Stimulated activated CD4-positive, alpha-beta T cell treated with anti-CD3 and anti-CD28 coated beads, Interleukin-1b, Interleukin-23, amount 100 ng/mL, for 4 hours (primary cell): ENCODE results near the gene CSNK1D.

ENCODE experiments used
- DNase-seq, 2 donors: peaks; one replicate each; pipeline ENCODE4 v3.0.0-alpha.2; 2020; ENCODE audit warnings: low read depth in 2 of 2

The CSNK1D gene

DNA sequence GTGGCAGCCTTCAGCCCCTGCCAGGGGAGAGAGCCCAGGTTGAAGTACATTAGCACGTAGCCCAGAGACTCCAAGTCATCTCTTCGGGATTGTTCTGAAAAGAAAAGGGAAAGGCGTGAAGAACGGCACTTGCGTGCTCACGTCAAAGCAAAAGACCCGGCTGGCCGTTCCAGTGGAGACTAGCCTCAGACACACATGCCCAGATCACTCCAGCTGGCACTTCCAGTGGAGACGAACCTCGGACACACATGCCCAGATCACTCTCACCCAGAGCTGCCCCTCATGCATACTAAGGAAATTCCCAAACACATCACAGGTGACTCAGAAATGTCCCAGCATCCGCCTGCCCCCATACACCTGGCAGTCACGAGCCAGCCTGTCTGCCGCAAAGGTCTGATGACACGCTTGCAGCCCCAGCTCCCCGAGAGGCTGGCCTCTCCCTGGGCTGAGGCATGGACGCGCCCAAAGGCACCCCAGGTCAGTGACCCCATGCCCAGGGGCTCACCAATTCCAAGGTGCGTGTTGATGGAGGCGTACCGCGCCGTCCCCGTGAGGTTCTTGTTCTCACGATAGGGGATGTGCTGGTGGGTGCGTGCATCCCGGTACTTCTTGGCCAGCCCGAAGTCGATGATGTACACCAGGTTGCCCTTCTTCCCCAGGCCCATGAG is 20.9 kb downstream of the CSNK1D start:
- DNase-seq = no peak

DNA sequence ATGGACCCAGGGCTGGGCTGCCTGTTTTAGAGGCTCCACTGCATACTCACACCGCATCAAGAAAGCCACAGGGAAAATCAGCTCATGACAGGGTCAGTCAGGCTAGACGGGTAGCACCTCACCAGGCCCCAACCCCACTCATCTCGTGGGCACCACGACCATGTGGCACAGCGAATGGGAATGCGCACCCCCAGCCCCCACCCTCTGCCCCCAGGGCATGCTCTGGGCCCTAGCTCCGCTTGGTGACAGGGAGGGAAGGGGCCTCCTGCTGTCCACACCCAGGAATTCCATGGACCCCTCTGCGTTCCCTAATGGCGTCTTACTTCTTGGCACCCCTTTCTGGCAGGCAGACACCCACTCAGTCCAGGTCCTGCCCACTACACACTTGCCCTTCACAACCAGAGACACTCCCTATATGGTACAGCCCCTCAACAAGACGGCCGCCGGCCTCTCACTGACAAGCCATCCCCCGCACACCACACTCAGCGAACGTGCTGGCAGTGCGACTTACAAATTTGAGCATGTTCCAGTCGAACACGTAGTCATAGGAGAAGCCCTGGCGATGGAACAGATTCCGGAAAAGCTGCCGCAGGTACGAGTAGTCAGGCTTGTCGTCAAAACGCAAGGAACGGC is 22.5 kb downstream of the CSNK1D start:
- no peak for DNase-seq

DNA sequence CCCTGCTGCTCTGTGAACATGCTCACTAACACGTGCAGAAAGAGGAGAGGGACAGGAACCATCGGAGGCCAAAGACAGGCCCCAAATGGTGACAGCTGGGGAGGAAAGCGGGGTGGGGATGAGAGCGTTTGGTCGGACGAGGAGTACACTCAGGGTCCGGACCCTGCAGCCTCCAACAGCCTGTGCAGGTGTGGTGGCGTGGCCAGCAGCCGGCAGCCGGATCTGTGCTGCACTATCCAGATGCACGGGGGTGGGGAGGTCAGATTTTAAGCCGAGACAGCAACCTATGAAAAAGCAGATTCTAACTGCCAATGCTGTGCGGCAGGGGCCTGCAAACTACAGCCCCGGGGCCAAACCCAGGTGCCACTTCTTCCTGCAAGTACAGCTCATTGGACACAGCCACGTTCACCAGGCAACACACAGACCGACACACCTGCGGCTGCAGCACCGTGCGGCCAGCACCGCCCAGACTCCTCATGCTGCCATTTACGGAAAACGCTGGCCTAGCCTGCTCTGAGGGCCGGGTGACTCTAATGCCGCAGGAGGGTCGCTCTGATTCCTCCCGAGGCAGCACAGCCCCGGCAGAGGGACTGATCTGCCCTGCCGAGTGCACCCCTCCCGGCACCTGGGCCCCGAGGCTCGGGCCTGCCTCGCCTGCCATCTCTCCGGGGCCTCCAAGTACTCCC is 23.5 kb downstream of the CSNK1D start:
- no peak for DNase-seq

DNA sequence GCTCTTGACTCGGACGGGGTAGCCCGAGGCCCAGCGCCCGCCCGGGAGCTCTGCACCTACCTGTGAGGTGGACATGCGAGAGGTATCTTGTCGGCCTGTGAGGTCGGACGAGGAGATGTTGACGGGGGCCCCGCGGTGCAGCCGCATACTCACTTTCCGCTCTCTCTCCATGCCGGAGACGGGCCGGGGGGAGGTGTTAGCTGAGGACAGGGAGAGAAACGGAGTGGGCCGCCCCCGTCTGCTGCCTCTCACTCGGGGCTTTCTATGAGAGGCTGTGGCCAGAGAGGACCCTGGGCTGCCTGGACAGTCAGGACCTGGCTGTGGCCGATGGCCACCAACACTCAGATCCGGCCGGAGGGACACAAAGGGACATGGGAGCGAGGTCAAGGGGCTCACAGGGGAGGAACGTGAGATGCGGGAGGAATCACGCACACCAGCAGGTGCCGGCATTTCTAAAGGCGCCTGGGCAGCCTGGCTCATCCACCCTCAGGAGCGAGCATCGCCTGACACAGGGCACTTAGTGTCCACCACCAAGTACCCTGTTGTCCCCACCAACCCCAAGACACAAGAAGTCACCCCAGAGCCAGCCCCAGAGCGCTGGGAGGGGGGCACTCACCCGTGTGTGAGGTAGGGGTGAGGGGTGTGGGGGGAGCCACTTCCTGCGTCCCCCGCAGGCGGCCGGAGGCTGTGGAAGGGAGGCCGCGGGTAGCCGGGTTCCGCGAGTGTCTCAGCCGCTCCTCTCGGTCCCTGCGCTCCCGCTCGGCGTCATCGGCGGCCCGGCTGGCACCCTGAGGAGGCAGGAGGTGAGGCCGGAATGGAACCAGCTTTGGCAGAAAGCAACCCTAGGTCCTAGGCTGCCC is 24.5 kb downstream of the CSNK1D start:
- DNase-seq = no peak

DNA sequence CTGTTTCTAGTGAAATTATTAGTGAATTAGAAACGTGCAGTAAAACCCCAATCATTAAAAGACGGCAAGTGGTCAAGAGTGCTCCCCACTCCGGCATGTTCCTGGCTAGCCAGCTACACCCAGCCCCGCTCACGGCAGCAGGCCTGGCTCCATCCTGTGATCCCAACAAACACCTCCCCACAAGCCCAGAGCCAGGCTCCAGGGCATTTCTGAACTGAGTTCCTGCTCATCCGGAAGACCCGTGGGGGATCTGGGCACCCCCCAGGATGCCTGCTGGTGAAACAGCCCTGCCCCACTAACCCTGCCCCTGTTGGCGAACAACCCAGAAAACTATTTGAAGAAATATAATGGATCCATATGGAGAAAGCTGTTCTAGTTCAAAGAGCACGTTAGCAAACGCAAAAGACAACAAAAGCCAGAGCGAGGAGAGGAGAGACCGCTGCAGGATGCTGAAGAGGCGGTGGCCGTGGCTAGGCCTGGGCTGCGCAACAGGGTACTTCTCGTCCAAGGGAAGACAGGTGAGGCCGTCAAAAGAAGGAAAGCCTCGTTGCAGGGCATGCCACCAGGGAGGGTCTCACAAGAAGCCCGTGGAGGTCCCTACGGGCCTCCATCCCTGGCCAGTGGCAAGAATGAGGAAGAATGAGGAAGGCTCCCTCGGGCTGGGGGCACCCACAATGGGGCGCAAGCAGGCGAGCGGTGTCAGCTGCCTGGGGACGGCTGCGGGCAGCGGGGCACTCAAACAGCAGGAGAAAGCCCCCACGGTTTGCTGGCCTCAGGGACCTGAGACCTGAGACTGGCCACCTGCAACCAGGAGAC is 25.4 kb downstream of the CSNK1D start:
- no peak for DNase-seq

DNA sequence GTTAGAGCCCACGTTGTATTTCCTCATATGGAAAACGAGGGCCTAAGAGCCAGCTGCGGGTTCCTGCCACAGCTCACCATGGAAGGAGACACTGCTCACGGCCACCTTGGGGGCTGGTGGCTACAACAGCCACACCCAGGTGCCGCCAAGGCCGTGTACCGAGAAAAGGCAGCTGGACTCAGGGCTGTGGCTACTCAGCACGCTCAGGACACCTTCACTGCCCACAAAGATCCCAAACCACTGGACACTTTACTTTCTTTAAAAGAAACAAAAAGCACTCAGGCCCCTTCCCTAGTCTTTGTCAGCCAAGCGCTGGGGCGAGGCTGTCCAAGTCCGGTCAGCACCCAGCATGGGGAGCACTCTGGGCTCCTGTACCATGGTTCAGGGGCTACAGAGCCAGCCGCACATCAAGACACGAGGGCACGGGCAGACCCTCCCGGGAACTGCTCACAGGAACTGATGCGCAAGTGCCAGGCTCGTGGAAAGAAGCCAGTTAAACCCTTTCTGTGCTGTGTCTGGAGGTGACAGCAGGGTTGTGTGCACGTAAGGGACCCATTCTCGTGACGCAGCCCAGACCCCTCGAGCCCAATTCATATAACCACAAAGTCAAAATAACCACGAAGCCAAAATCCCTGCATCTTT is 26.2 kb downstream of the CSNK1D start:
- no peak for DNase-seq

DNA sequence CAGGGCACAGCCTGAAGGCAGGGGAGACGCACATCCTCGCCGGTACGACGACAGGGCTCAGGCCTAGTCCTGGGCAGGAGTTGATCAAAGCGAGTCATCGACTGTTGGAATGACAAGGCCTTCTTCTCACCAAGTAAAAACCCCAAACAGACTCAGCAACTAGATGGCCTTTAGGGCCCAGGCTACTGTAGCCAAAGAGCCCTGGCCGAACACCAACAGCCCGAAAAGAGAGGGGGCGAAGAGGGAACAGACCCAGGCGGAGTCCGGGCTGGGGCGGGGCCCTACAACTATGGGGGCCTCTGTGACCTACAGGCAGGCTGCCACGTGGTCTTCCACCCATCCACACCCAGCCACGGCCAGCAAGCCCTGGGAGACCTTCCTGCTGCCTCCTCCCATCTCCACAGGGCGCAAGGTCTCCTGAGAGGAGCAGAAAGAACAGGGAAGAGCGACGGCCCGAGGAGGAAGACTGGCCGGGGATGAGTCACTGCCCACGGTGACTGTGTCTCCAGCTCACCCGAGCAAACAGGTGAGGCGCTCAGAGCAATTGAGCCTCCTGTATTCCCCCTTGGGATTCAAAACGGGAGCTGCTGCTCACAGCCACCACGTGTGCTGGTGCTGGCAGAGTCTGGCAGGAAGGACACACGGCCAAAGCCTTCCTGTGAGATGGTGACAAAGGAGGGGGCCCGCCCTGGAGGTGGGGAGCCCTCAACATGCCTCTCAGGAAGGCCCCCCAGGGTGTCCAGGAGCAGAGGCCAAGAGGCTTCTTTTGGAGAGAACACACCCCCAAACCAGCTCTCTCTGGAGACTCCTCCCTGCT is 26.9 kb downstream of the CSNK1D start:
- no peak for DNase-seq

DNA sequence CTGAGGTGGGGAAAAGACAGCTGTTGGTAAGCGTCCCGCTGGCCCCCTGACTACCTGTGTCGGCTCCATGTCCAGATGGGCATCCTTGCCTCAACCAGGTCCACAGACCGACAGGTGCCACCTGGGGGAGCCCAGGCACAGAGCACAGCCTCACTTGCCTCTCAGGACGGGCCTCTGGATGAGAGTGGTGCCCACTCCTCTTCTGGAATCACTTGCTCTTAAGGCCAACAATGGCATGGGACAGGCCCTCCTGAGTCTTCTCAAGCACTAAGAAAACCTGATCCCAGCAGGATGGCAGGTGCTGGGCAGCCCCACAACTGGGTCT is 27.5 kb downstream of the CSNK1D start:
- DNase-seq = no peak

DNA sequence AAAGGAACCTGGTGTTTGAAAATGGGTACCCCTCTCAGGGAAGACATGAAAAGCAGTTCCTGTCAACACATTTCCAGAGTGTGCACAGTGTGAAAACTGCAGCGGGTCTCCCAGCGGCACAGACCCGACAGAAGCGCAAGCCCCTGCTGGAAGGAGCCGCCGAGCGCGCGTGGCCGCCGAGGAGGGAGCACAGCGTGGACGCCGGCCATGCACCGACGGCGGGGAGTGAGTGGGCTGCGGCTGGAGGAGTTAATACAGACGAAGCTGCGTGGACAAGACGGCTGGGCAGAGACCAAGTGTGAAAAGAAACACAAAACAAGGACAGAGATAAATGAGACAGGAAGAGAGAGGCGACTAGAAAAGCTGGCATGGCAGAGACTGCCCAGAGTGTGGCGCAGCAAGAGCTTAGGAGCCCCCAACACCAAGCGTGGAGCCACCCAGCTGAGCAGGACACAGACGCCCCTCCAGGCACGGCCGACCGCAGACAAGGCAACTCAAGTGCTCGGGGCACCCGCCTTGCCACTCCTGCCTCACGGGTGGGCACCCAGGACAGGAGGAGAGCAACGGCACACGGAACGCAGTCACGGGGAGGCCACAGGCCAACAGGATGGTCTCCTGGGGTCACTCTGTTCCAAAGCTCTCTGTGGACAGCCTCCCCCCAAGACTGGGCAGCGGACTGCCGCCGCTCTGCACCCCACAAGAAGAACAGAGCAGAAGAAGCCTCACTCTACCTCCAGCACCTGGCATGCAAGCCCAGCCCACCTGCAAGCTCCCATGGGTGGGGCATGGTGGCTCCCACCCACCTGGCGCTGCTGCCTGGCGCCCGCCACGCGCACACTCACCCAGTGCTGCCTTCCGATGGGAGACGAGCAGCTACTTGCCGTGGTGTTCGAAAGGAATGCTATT is 28.1 kb downstream of the CSNK1D start:
- no peak for DNase-seq

DNA sequence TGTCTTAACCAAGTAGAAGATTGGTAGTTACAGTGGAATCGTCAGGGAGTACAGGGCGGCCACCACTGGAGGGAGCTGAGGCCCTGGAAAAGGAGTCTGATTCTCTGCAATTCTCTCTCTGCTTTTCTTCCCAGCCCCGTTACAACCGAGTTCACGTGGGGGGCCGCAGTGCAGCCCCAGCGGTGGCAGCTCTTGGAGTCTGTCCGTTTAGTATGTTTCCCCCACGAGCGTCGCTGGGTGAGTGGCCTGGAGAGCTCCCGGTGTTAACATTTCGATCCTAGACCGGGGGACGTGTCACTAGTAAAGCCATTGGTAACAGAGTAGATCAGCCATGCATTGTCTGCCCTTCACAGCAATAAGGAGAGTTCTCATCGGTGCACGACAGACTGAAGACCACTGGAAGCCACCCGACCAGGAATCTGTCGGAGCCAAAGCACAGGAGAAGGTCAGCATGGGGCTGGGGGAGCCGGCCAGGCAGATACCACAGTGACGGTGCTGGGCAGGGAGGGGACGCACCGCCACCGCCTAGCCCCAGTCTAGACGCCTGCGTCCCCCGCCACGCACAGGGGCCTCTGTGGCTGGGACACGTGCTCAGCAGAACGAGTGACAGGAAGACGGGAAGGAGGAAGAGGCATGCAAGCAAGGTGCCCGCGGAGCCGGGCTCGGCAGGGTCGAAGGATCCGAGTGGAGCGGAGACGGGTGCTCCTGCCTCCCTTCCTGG is 28.9 kb downstream of the CSNK1D start:
- no peak for DNase-seq

DNA sequence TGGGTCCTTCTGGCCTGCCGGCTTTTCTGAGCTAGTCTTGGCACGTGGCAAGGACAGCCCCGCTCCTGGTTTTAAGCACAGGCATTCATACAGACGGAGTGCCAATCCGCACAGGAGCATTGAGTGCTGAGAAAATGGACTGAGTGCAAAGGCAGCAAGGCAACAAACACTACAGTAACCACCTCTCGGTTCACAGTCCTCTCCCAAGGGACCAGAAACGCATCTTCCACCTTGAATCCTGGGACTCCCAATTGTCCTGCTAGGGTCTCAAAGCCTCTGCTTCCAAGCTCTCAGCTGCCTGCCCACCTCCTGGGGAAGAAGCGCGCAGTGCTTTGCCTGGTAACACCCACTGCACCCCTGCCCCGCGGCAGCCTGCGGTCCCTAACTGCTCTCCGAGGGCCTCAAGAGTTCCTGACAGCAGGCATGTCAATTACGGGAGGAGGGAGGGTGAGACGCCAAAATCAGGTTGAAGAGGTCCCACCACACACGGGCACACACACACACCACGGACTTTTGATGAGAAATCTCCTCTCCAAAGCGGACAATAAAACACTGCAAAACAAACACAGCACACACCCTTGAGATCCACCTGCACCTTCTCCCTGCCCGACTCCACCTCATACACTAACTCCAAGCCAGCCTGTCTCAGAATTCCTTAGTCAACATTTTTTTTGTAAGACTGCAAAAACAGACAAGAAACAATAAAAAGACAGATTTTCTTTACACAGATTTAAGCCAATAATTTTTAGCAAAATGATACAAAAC is 29.7 kb downstream of the CSNK1D start:
- DNase-seq = no peak

DNA sequence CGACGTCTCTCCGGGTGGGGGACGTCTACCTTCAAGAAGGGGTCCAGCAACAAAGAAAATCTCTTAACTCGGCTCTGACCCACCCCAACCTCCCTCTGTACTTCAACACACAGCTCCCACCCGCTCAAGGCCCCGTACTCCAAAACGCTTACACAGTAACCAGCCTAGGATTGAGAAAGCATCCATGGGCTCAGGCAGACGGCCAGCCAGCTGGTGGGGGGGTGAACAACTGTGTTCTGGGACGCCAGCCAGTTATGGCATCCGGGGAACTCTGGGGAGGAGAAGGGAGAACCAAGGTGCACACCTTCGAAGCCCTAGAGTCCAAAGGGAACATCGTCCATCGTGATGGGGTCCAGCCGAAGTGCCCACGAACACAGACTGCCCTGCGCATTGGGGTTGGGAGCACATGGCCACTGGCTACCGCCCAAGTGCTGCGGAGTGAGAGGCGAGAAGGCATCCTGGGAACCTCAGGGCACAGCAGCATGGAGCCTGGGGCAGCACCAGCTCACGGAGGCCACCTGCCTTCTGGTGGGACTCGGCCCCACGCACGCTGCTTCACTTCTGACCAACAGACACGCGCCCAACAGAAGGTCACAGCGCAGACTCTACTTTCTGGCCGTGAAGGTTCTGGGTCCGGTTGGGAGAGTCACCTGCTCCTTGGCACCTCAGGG is 30.4 kb downstream of the CSNK1D start:
- no peak for DNase-seq

DNA sequence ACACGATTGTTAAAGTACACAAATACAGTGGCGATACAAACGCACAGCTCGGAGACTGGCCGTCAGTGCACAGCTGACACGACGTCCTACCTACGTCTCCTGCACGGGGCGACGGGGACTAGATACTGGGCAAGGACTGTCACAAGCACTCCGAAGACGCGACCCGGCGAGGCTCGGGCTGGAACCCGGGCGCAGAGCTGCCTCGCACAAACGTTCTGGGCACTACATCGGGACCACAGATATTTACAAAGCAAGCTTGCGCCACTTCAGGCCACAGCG is 30.9 kb downstream of the CSNK1D start:
- no peak for DNase-seq

DNA sequence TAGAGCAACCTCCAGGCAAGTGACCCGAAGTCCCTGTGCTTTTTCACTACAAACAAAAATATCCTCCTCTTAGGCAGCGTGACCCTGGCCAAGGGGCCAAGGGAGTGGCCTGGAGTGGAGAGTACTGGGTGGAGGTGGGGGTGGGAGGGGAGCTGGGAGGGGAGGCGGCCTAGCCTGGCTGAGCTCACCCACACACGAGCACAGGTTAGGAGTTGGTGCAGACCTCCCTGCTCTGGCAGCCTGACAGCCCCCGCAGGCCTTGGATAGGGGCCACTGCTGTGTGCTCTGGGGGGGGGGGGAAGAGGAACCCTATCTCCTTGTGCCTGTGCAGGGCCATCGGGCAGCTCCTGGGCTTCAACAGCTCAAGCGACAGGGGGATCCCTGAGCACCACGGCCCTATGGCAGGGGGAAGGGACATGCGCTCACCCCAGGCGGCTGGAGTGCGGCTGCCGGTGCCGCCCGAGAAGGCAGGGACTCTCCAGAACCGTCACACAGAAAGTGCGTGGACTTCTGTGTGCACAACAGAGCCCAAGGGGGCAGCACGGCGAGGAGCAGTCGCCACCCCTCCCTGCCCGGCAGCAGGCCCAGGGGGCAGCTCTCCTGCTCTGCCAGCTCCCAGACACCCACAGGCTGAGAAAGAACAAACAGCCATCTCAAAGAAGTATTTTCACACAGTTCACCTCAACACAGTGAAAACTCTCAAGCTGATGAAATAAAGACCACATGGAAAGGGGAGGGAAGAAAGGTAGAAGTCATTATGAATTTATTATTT is 31.4 kb downstream of the CSNK1D start:
- DNase-seq = no peak

DNA sequence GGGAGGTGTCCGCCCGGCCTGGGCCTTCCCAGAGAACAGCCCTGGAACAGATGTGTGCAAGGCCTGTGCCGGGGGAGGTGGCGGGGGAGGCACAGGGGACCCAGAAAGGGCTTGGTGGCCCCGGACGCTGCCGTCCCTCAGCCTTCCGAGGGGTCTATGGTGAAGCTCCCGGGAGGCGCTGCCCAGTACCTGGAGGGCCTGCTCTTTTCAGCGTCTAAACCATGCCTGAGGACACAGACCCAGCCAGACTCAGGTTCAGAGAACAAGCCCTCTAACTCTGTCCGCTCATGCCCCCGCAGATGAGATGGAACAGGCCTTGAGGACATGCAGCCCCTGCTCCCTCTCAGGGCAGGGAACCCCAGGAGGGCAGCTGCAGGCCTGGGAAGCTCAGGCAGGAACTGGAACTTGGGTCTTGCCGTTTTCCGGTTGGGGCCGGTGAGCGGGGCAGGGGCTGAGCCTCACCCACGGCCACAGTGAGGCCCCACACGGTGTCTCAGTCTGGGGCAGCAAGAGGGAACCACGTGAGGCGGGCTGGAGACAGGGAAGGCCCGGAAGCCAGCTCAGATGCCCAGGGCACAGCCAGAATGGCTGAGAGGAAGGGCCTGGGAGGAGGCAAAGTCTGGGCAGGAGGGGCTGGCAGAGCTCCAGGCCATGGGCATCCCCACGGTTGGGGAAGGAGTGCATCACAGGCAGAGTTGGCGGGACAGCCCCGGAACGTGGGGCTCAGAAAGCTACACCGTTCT is 32.1 kb downstream of the CSNK1D start:
- DNase-seq = peak in 1 of 2 donors; percentile 46
